Measurements from ENCODE around the gene MORF4L2.

MORF4L2 gene, protein sequence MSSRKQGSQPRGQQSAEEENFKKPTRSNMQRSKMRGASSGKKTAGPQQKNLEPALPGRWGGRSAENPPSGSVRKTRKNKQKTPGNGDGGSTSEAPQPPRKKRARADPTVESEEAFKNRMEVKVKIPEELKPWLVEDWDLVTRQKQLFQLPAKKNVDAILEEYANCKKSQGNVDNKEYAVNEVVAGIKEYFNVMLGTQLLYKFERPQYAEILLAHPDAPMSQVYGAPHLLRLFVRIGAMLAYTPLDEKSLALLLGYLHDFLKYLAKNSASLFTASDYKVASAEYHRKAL

DNA sequence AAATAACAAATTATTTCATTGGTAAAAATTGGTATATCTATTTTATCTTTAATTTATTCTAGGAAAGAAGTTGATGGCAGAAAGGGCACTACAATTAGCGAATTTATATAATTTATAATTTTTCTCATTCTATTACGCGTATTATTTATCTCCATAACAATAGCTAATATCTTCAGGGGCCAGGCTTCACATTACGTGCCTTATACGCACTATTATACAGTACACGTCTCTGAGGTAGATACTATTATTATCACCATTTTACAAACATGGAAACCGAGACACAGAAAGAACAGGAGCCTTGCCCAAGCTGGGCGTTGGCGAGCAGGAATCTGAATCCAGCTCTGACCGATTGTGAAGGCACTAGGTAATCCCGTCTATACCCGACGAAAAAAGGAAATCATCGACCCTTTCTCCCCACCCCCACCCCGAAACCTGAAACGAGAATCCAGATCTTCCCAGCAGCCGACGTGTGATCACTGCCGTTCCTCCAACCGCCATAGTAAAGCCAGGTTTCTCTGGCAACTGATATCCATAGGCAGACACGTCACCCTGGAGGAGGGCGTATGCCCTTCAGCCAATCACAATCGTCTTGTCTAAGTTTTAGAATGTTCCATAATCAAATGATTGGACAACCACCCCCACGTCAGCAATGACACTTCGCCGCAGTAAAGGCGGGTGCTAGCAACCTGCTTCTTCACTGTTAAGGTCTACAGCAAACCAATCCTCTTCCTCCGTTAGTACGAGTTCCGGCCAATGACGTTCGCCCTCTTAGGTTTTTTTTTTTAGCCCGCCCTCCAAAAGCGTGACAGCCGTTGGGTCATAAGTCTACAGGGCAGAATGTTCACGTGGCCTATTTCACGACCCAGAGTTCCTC, at the start of gene MORF4L2:
TSS of gene MORF4L2 (minus strand) at position 501 of the 874 bp plus-strand sequence. CDS start 9,672 bp downstream, outside the sequence.
- peak; percentile 50 to 73 for DNase-seq (ENCODE audit: low read depth in 1 of 2, low spot score in 1 of 2)

DNA sequence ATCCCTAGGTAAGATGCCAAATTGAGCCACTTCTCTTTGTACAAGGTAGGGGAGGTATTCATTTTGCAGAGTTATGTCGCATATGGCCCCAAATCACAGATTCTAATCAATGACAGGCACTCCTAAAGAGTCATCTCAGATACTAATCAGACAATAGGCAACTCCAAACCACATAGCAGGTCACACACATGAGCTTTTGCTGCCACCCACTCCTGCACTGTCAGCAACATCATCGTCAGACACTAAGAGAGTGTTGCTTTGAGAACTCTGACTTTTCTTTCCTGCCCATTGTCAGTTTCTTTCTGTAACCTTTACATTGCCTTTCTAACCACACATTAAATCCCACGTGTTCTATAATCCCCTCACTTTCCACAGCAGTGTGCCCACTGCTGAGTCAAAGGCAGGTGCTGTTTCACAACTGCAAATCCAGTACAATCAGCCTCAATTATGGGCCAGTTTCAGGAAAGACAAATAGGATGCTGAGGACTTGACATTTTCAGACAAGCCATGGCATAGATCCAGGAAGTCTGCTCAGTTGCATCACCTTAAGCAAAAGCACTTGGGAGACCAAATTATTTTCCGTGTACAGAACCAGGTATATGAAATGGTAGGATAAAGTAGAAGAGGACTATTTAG, 47.7 kb upstream of the MORF4L2 start:
- DNase-seq (ENCODE audit: low read depth in 1 of 2, low spot score in 1 of 2) = no peak

DNA sequence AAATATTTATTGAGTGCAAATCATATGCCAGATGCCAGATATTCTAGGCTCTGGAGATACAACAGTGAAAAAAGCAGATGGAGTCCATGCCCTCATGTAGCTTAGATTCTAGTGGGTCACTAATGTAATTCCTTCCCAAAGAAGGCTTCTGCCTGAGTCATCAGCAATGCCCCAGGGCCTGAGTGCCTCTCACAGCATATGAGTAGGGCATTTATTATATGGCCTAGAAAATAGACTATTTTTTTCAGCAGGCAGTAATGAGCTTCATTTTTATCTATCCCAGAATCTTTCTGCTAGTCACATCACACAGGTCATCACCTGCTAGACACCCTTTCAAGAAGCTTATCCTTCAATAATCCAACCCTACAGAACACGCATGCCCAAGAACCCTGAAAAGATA, 46.5 kb upstream of the MORF4L2 start:
- no peak for DNase-seq (ENCODE audit: low read depth in 1 of 2, low spot score in 1 of 2)

DNA sequence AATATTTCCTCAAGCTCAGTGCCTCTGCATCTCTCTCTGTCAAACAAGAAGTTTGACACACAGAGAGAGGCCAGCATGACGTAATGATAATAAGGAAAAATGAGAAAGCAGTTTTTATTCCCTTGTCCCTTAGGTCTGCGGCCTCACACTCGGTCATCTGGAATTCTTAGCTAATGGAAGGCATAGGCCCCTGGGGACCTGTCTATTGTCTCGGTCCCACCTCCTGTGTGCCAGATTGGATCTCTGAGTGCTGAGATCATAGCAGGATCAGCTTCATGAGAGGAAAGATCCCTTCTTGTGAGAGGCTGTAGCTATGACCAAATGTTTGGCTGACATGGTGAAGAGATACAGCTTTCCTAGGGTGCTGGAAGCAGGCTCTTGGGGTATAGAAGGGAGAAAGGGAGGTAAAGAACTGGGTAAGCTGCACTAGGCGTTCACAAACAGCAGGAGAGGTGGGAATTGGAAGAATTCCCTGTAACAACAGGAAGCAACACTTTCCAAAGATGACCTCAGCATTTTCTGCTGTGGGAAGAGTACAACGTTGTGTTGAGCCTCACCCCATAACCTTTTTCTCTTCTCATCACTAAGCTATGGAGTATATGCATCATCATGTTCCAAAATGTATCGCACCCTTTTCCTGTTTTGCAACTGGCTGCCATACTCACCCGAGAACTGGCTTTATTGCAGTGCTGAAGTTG, 44.4 kb upstream of the MORF4L2 start:
- no peak for DNase-seq (ENCODE audit: low read depth in 1 of 2, low spot score in 1 of 2)

DNA sequence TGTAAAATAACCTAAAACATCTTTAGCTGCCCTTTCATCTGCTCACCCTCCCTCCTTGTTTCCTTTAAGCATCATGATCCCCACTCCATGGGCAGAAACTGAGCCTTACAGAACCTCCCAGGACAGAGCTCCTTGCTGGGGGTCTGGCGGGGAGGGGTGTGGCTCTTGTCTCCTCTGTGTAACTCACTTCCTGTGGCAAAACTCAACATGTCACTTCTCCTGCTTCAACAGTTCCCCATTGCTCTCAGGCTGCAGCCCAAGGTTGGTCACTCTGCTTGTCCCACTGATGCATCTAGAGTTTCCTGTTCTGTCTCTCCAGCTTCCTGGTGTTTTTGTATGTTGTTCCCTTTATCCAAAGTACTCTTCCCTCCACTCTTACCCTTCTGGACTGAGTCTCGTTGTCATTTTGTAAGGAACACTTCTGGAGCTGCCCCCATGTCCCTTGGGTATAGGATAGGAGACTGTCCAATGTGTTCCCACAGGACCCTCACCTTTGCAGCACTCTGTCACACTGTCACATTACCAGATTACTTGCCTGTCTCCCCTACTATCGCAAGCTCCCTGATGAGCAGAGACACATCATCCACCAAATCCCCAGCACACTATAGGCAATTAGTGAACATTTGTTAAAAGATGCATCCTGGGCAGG, 43.8 kb upstream of the MORF4L2 start:
- DNase-seq (ENCODE audit: low read depth in 1 of 2, low spot score in 1 of 2) = no peak

DNA sequence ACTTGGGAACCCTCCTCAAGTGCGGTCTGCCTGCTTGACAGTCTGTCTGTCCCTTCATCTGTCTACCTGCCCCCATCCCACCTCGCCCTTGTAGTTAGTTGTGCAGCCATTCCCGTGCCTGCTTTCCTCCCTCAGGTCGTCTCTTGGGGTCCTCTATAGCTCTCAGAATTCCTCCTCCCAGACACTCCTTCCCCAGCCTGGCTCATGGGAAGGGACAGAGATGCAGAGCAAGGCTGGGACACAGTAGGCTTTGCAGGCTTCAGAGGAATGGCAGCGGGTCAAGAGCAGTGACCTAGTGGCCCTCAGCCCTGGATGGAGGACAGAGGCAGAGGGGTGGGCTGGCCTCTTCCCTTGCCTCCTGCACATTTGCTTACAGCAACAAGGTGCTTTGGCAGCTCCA, 42.5 kb upstream of the MORF4L2 start:
- no peak for DNase-seq (ENCODE audit: low read depth in 1 of 2, low spot score in 1 of 2)

DNA sequence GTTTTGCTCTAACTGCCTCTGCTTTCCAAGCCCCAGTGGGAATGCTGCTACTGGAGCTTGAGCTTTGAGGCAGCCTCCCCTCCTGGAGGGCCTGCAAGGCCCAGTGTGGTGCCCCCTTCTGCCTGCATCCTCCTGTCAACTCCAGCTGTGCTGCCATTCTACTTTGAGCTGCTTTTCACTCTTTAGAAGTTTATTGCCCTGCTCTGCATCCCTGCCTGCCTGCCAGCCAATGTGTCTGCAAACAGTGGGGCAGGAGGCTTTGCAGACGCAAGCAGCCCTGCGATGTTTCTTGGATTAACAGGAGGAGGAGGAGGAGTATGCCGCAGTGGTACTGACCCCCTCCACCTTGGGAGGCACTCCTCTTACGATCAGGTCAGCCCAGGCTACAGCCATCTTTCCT, 40.6 kb upstream of the MORF4L2 start:
- no peak for DNase-seq (ENCODE audit: low read depth in 1 of 2, low spot score in 1 of 2)

DNA sequence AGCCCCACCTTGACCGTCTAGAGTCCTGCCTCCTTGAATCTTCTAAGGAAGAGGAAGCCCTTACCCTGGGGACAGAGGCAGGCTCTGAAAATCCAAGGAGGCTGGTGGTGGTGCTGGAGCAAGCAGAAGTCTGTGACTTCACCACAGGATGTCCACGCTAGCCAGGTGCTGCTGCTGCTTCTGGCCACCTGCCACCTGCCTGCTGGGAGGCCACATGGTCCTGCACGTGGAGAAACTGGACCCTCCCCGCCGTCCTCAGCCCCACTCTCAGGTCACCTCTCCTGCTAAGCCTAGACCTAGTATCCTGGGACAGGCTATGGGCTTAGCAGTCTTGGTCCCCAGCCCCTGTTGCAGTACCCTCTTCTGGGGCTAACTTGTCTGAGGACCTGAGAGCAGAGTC, 40.0 kb upstream of the MORF4L2 start:
- no peak for DNase-seq (ENCODE audit: low read depth in 1 of 2, low spot score in 1 of 2)

DNA sequence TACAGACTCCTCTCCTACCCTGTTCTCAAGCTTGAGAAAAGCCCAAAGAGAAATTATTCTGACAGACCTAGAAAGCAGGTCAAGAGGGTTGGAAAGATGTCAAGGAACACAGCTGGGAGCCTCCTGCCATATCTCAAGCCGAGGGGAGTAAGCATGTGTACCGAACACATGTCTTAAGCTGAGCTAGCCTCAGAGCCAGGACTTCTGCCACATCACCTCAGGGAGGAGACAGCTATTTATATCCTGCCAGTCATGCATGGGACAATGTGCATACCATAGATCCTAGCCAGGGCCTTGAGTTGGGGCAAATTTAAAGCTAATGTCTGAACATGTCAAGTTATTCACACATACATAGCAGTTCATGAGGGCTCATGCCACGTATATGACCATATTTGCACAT, 36.0 kb upstream of the MORF4L2 start:
- DNase-seq (ENCODE audit: low read depth in 1 of 2, low spot score in 1 of 2) = no peak

DNA sequence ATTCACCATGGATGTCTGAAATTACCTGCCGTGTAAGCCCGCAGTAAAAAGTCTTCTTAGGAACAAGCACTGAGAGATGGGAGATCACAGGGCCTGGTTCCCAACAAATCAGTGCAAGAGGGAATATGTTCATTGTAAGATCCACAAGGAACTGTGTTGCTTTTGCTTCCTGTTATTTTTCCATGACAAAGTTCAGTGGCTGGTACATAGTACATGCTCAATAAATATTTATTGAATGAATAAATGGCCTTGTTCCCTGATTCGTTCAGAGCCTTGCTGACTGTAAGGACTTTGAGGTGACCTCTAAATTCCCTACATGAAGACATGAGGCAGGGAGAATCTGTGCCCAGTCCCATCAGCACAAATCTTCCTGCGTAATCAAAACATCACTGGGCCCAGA, 31.6 kb upstream of the MORF4L2 start:
- no peak for DNase-seq (ENCODE audit: low read depth in 1 of 2, low spot score in 1 of 2)

DNA sequence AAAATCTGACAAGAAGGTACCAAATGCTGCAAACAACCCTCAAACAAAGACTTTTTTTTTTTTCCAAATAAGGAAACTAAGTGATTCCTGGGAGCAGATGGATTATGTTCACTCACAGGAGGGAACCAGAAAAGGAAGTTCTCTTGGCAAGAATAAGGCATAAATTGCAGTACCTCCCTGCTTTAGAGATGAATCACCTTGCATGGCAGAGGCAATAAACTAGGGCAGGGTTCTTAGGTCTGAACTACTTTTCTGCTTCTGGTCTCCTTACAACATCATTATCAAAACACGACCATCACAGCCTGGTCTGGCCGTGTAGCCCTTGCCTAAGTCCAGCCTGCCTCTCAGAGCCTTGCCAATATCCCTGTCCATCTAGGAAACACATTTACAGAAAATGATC, 30.5 kb upstream of the MORF4L2 start:
- no peak for DNase-seq (ENCODE audit: low read depth in 1 of 2, low spot score in 1 of 2)

DNA sequence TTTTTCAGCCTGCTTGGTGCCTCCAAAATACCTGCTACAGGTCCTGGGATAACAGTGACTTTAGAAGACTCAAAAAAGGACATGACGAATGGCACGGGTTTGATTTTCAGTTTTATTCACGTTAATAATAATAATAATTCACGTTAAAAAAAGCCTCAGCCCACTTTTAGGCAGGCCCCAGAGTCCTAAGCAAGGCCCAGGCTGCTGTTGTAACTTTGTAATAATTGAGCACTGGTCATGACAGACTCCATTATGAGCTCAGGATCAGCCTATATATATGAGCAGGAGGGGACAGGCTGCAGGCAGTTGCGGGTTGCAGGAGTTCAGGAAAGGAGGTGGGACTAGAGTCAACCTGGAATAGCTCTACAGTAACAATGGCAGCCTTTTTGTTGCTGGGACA, 24.1 kb upstream of the MORF4L2 start, which contains the start of gene TMEM31:
TSS of gene TMEM31 (plus strand) at position 301 of the 400 bp plus-strand sequence. CDS start 1,350 bp downstream, outside the sequence.
- no peak for DNase-seq (ENCODE audit: low read depth in 1 of 2, low spot score in 1 of 2)

DNA sequence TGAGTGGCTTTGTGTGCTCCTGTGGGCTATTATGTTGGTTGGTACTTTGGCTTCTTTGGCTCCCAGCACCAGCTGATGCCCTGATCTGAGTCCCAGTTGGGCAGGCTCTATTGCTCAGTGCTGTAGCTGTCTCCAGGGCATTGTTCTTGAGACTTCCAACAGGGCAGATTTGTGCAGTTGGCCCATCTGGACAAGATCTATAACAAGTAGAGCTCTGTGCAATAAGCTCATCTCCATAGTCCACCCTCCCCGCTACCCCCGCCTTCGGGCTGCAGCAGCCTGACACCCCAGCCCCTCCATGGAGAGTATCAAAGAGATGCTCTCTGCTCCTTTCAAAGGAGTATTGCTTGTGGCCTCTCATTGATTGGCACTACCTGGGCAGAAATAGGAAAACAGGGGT, 18.4 kb upstream of the MORF4L2 start:
- no peak for DNase-seq (ENCODE audit: low read depth in 1 of 2, low spot score in 1 of 2)

DNA sequence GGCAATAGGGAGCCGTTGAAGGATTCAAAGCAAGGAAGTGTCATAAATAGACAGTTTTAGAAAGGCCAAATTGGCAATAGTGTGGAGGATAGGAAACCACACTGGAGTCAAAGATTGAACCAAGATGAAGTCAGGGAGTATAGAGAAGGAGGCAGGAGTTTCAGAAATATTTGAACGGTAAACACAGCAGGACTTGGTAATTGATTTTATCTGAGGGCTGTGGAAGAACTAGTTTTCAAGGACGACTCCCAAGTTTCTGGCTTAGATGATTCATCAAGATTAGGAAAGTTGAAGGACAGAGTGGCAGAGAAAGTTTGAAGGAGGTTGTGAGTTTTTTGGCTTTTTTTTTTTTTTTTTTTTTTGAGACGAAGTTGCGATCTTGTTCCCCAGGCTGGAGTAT, 12.7 kb upstream of the MORF4L2 start:
- DNase-seq (ENCODE audit: low read depth in 1 of 2, low spot score in 1 of 2) = no peak

DNA sequence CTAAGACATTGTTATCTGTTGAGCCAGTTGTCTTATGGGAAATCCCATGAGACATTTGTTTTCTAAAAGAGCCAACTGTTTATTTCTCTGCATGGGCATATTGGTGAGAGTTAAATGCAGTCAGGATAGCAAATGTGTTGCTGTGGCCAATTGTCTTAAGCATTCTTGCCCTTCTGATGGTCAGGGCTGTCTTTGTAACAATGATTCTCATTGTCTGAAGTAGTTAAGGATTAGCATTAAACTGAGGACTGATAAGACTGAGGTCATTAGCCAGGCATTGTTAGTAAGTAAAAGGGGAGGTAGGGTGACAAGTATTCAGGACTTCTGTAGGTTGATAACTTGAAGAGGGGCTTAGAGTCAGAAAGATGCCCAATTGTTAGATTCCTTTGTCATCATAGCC, 11.2 kb upstream of the MORF4L2 start:
- no peak for DNase-seq (ENCODE audit: low read depth in 1 of 2, low spot score in 1 of 2)

DNA sequence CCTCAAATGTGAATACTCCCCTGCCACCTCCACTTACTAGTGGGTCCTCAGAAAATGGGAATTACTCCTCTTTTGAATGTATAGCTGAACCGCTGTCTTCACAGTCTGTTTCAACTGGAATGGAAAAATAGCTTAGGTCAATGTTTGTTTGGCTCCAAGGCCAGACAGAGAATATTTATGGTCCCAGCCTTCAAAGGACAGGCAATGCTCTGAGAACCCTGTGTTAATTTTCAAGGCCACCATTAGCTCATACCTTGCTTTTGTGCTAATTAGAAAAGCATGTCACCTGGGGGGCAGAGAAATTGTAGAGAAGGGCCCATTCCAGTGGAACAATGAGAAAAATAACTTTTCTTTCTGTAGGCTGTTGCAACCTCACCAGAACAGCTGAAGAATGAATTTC, 4.6 kb upstream of the MORF4L2 start:
- no peak for DNase-seq (ENCODE audit: low read depth in 1 of 2, low spot score in 1 of 2)

DNA sequence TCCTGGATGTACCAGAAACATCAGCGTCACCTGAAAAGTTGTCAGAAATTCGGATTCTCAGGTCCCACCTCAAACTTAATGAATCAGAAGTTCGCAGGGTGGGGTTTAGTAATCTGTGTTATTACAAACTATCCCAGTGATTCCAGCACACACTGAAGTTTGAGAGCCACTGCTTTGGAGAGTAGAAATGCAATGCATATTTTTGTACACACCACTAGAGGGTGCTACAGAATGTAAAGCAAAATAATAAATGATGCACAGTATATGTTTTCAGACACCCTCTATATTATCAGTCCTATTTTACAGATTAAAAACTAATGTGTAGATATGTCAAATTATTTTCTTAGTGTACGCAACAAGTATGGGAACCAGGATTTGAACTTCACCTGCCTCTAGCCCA, 2.4 kb upstream of the MORF4L2 start:
- DNase-seq (ENCODE audit: low read depth in 1 of 2, low spot score in 1 of 2) = no peak

DNA sequence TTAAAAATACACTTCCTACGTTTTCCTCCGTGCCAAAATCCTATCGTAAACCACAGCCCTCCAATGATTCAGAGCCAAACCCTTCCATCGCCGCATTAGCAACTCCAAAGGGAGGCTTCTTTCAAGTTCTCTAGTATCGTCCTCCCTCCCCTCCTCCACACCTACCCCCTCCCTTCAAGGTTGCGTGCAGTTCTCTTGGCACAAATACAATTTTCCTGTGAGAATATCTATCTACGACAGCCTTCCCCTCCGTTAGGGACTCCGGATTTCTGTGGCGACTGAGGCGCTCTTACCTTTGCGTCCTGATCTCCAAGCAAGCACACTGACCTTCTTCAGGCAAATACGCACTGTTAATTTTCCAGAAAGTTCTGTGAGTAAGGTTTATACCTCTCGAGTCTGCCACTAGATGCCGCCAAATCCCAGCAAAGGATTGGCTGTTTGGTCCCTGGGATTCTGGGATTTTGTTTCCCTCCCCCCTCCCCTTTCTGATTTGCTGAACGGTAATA, 1.2 kb upstream of the MORF4L2 start:
- DNase-seq (ENCODE audit: low read depth in 1 of 2, low spot score in 1 of 2) = peak; percentile 7 to 14

DNA sequence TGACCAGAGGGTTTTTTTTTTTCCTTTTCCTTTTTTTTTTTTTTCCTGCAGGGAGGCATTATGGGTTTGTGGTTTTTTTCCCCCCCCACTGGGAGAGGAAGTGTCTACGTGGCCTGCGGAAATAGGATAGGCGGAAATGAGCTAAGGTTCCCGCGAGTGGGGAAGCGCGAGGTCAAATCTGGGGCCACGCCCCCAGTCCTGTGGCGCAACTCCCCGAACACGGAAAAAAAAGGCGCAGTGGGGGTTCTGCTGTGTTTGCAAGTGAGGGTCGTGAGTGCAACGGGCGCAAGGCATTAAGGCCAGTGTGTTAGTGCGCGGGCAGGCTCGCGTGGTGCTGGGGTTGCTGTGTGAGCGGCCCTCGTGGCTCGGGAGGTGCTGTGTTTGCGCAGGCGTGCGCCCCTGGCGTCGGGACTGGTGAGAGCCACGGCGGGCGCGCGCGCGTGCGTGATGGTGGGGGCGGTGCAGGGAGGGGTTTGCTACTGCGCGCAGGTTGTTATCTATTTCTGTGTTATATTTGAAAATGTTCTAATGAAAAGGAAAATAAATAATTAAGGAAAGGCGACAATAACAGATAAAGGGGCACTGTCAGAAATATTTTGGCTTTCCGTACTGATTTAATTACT, 685 bp upstream of the MORF4L2 start:
- peak; percentile 75 to 80 for DNase-seq (ENCODE audit: low read depth in 1 of 2, low spot score in 1 of 2)

DNA sequence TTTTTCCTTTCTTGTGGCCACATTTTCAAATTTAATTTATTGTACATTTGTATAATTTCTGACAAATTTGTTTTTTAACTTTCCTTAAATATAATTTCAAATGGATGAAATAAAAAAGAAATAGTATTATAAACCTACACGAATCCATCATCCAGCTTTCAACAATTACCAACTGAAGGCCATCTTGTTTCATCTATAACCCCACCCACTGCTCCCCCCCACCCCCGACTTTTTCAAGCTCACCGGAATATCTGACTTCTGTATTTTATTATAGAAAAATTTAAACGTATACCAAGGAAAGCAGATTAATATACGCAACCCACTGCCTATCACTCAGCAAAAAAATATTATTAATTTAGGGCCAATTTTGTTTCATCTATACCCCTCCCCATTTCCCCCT, 1.1 kb downstream of the MORF4L2 start:
- DNase-seq (ENCODE audit: low read depth in 1 of 2, low spot score in 1 of 2) = no peak
